Measurements from ENCODE around the gene EPB41.
"Not testable (repeated sequence)": the region's sequence is repeated elsewhere in the genome, so short reads cannot be mapped to it uniquely, and the experiment has no call there.

EPB41 gene

GRCh38 chr1:29057700-29058099 lies 143.3 kb downstream of the EPB41 start:
- no peak for DNase-seq

GRCh38 chr1:29062157-29062942 lies 148.0 kb downstream of the EPB41 start:
- no peak for DNase-seq

- DNase-seq, result no peak
These were observed 149.7 kb downstream of the EPB41 start for GRCh38 chr1:29064064-29064463.

- DNase-seq, result no peak
These were observed 162.8 kb downstream of the EPB41 start for GRCh38 chr1:29077155-29077554.

GRCh38 chr1:29079916-29080629 lies 165.7 kb downstream of the EPB41 start:
- DNase-seq, result not testable (repeated sequence)

- DNase-seq, result no peak
These were observed 166.8 kb downstream of the EPB41 start for GRCh38 chr1:29081201-29081600.

GRCh38 chr1:29082519-29082918 lies 168.2 kb downstream of the EPB41 start:
- no peak for DNase-seq

GRCh38 chr1:29083317-29084195 lies 169.2 kb downstream of the EPB41 start:
- DNase-seq, result no peak

GRCh38 chr1:29084196-29084521 lies 169.8 kb downstream of the EPB41 start:
- DNase-seq, result no peak

- no peak for DNase-seq
These were observed 176.7 kb downstream of the EPB41 start for GRCh38 chr1:29090937-29091618.

- DNase-seq, result not testable (repeated sequence)
These were observed 178.3 kb downstream of the EPB41 start for GRCh38 chr1:29092704-29093103.

- DNase-seq, result no peak
These were observed 180.1 kb downstream of the EPB41 start for GRCh38 chr1:29094433-29094832.

GRCh38 chr1:29094954-29095353 lies 180.6 kb downstream of the EPB41 start:
- DNase-seq, result no peak

- no peak for DNase-seq
These were observed 182.0 kb downstream of the EPB41 start for GRCh38 chr1:29096231-29096886.

- DNase-seq, result no peak
These were observed 184.9 kb downstream of the EPB41 start for GRCh38 chr1:29099286-29099685.

GRCh38 chr1:29100487-29100886 lies 186.1 kb downstream of the EPB41 start:
- no peak for DNase-seq

GRCh38 chr1:29105822-29106221 lies 191.5 kb downstream of the EPB41 start:
- no peak for DNase-seq

GRCh38 chr1:29108041-29108440 lies 193.7 kb downstream of the EPB41 start:
- DNase-seq, result not testable (repeated sequence)

GRCh38 chr1:29112705-29113412 lies 198.5 kb downstream of the EPB41 start:
- DNase-seq, result no peak

GRCh38 chr1:29113413-29114117 lies 199.2 kb downstream of the EPB41 start:
- no peak for DNase-seq

GRCh38 chr1:29114654-29115053 lies 200.3 kb downstream of the EPB41 start:
- no peak for DNase-seq

Measured in CD4-positive, alpha-beta T cell treated with Interleukin-17A for 1 hour (primary cell).